HCT116 (cell line): ENCODE measurements around the gene TGM2. TPM values are rescaled to one million over a fixed set of nuclear protein-coding genes. Genes with fewer than 3 reads are reported as not detected.

Experiments used
- ATAC-seq: fragments of 200-7000 bp; cut with Tn5 transposase; 2 replicates; pipeline ENCODE4 v1.9.1; 2020; ENCODE audit warnings: mild to moderate bottlenecking, moderate library complexity
- BruUV-seq: library from RNA; stranded (reverse); fragments of 400-500 nt; replicated peaks from 2 replicates; lab custom pipeline; 2021; lab: Mats Ljungman, UMichigan
- CTCF ChIA-PET: fragments of 300-600 bp; sonication (Branson Sonifier 250); formaldehyde crosslinking; loops from one replicate; lab custom pipeline; 2021; ENCODE audit warnings: antibody characterized with exemption; lab: Charles Lee
- POLR2A ChIA-PET: fragments of 300-600, 350-600 bp; sonication (Branson Sonifier 250); formaldehyde crosslinking; loops from one replicate; lab custom pipeline; 2021; ENCODE audit warnings: antibody characterized with exemption; lab: Charles Lee
- RAD21 ChIA-PET, 2 experiments: fragments of 300-600 bp; sonication (Branson Sonifier 250); formaldehyde crosslinking; loops; one replicate each; lab custom pipeline; 2023; ENCODE audit warnings: low total read pairs in 2 of 2; ENCODE audit not compliant: uncharacterized antibody in 2 of 2, unreplicated experiment in 2 of 2, low non-redundant PET in 1 of 2; lab: Charles Lee
- DNase-seq: peaks from one replicate; pipeline ENCODE4 v3.0.0-alpha.2; 2010; ENCODE audit warnings: low read depth, low spot score
- H2AFZ ChIP-seq: fragments of 200-600 bp; shearing (Covaris generic), sonication (generic); 2 replicates; pipeline ENCODE4 v1.6.1; 2017; ENCODE audit warnings: low read depth, mixed run types, mixed read lengths, antibody characterized with exemption, low read length; ENCODE audit not compliant: poor library complexity, severe bottlenecking
- H3K27ac ChIP-seq: 2 replicates; pipeline ENCODE4 v1.5.1; 2012; ENCODE audit warnings: low read depth, low read length
- H3K27me3 ChIP-seq: fragments of 200-600 bp; sonication (generic); 2 replicates; pipeline ENCODE4 v1.6.1; 2016; ENCODE audit warnings: mixed run types, low read length, mixed read lengths; ENCODE audit not compliant: insufficient read depth
- H3K36me3 ChIP-seq, 2 experiments: fragments of 200-500 bp in 1 of 2; fragments of 200-600 bp in 1 of 2; sonication (Bioruptor generic) in 1 of 2; sonication (generic) in 1 of 2; 2 replicates each; pipeline versions ENCODE4 v1.5.1 to v1.6.1; 2014 to 2016; ENCODE audit warnings: low read length in 2 of 2, inconsistent platforms in 1 of 2, mixed read lengths in 1 of 2, mixed run types in 1 of 2; ENCODE audit not compliant: insufficient read depth in 2 of 2, control insufficient read depth in 1 of 2
- H3K4me1 ChIP-seq, 2 experiments: fragments of 200-600 bp in 1 of 2; sonication (generic) in 1 of 2; 2 replicates each; pipeline versions ENCODE4 v1.5.1 to v1.6.1; 2012 to 2017; ENCODE audit warnings: low read length in 2 of 2, inconsistent platforms in 1 of 2, mild to moderate bottlenecking in 1 of 2, mixed read lengths in 1 of 2, mixed run types in 1 of 2, moderate library complexity in 1 of 2; ENCODE audit not compliant: insufficient read depth in 2 of 2, control insufficient read depth in 1 of 2
- H3K4me2 ChIP-seq: fragments of 200-600 bp; sonication (generic); 2 replicates; pipeline ENCODE4 v1.6.1; 2017; ENCODE audit warnings: mixed run types, low read length, mixed read lengths
- H3K4me3 ChIP-seq, 2 experiments: fragments of 200-600 bp in 1 of 2; sonication (generic) in 1 of 2; replicated peaks in 1 of 2; 2 replicates each; pipeline ENCODE4 v1.5.1; 2011 to 2016; ENCODE audit warnings: low read length in 2 of 2, control low read depth in 1 of 2, low read depth in 1 of 2, mild to moderate bottlenecking in 1 of 2, mixed read lengths in 1 of 2, mixed run types in 1 of 2
- H3K79me2 ChIP-seq: fragments of 200-600 bp; sonication (generic); 2 replicates; pipeline ENCODE4 v1.6.1; 2017; ENCODE audit warnings: mild to moderate bottlenecking, mixed run types, low read length, moderate library complexity, mixed read lengths; ENCODE audit not compliant: insufficient read depth
- H3K9ac ChIP-seq: fragments of 200-600 bp; sonication (generic); 2 replicates; pipeline ENCODE4 v1.6.1; 2016; ENCODE audit warnings: low read length, mixed read lengths
- H3K9me2 ChIP-seq: fragments of 200-600 bp; sonication (generic), shearing (Covaris generic); 2 replicates; pipeline ENCODE4 v1.6.1; 2017; ENCODE audit warnings: mixed run types, mild to moderate bottlenecking, moderate library complexity; ENCODE audit not compliant: insufficient read depth
- H3K9me3 ChIP-seq, 2 experiments: fragments of 200-500 bp in 1 of 2; fragments of 200-600 bp in 1 of 2; sonication (Bioruptor generic) in 1 of 2; sonication (generic) in 1 of 2; 2 replicates each; pipeline ENCODE4 v1.6.1; 2014 to 2017; ENCODE audit warnings: low read length in 2 of 2, mixed read lengths in 2 of 2, inconsistent platforms in 1 of 2, low read depth in 1 of 2, mild to moderate bottlenecking in 1 of 2, mixed run types in 1 of 2, moderate library complexity in 1 of 2; ENCODE audit not compliant: control insufficient read depth in 1 of 2, insufficient read depth in 1 of 2
- H4K20me1 ChIP-seq: fragments of 200-600 bp; sonication (generic), shearing (Covaris generic); 2 replicates; pipeline ENCODE4 v1.6.1; 2017; ENCODE audit warnings: mixed run types, mild to moderate bottlenecking, moderate library complexity; ENCODE audit not compliant: insufficient read depth
- ATF3 ChIP-seq: IDR thresholded peaks from 2 replicates; pipeline ENCODE4 v1.6.1; 2012
- EGR1 ChIP-seq: IDR thresholded peaks from 2 replicates; pipeline ENCODE4 v1.6.1; 2012; ENCODE audit warnings: low read depth
- EZH2phosphoT487 ChIP-seq: fragments of 200-600 bp; IDR thresholded peaks from 2 replicates; pipeline ENCODE4 v1.6.1; 2018; ENCODE audit warnings: antibody characterized with exemption, borderline replicate concordance
- JUND ChIP-seq: IDR thresholded peaks from 2 replicates; pipeline ENCODE4 v1.6.1; 2012
- MAX ChIP-seq: IDR thresholded peaks from 2 replicates; pipeline ENCODE4 v1.6.1; 2012
- RAD21 ChIP-seq: IDR thresholded peaks from 2 replicates; pipeline ENCODE4 v1.6.1; 2012; ENCODE audit warnings: low read depth, mild to moderate bottlenecking
- SP1 ChIP-seq: IDR thresholded peaks from 2 replicates; pipeline ENCODE4 v1.6.1; 2012; ENCODE audit warnings: low read depth
- YY1 ChIP-seq: IDR thresholded peaks from 2 replicates; pipeline ENCODE4 v1.6.1; 2011; ENCODE audit warnings: low read length, low read depth, moderate library complexity, mild to moderate bottlenecking; ENCODE audit not compliant: insufficient replicate concordance; ENCODE audit errors: extremely low read depth
- ZBTB33 ChIP-seq: IDR thresholded peaks from 2 replicates; pipeline ENCODE4 v1.6.1; 2011; ENCODE audit warnings: mild to moderate bottlenecking, low read length, moderate library complexity; ENCODE audit not compliant: insufficient replicate concordance; ENCODE audit errors: extremely low read depth
- ZFX ChIP-seq: fragments of 450-650 bp; IDR thresholded peaks from 2 replicates; pipeline ENCODE4 v1.6.1; 2017
- ZNF274 ChIP-seq: fragments of 200-500 bp; sonication (Bioruptor generic); IDR thresholded peaks from 2 replicates; pipeline ENCODE4 v1.6.1; 2014; ENCODE audit warnings: mild to moderate bottlenecking, low read depth, low read length, inconsistent platforms
- intact Hi-C: fragments of 100-400 bp; cut with micrococcal nuclease; formaldehyde crosslinking; loops from 2 replicates; pipeline ENCODE4 v1.10.0; 2022
- total RNA-seq: library from RNA; stranded (reverse); gene quantifications from one replicate; pipeline ENCODE4 v1.2.1, GENCODE V29; 2021; ENCODE audit not compliant: unreplicated experiment

The TGM2 gene
- total RNA-seq, 1 experiment from 2014 or later = 6.1 TPM

- H3K27me3 ChIP-seq = no peaks in the 10 kb centered on the region
- no peak overlapping the region for H3K4me3 ChIP-seq
- H3K79me2 ChIP-seq = no peaks in the 10 kb centered on the region
- ChIA-PET CTCF (no interaction called here), RAD21 (no interaction called here), POLR2A (no interaction called here)
- no peak overlapping the region for H2AFZ ChIP-seq
- no peak overlapping the region for H3K4me2 ChIP-seq
- no peak for ATAC-seq
- H4K20me1 ChIP-seq = no peaks in the 10 kb centered on the region
- no peak for DNase-seq
- intact Hi-C loops = no loop called here
- H3K9me2 ChIP-seq = no peaks in the 10 kb centered on the region
- no peaks in the 10 kb centered on the region for H3K36me3 ChIP-seq
- no peaks in the 10 kb centered on the region for H3K9me3 ChIP-seq
- no peak for TF ChIP-seq JUND
- no peak for TF ChIP-seq YY1
- no peak for TF ChIP-seq RAD21
- TF ChIP-seq SP1 = no peak
- TF ChIP-seq ZFX = no peak
- H3K4me1 ChIP-seq = peaks cover 0 to 13% of the 10 kb centered on the region in 2 experiments; a peak in 2 of 4 replicates
- no TSS peak for BruUV-seq
- no peak overlapping the region for H3K9ac ChIP-seq
- H3K27ac ChIP-seq = no peak overlapping the region
These were observed 32.1 kb upstream of the TGM2 start for GRCh38 chr20:38197217-38197616.

GRCh38 chr20:38196592-38196991 lies 31.5 kb upstream of the TGM2 start:
- intact Hi-C loops = no loop called here
- H3K9me3 ChIP-seq = no peaks in the 10 kb centered on the region
- no peak for DNase-seq
- H3K9ac ChIP-seq = no peak overlapping the region
- ChIA-PET POLR2A (no interaction called here), RAD21 (no interaction called here)
- H3K79me2 ChIP-seq = no peaks in the 10 kb centered on the region
- TF ChIP-seq ATF3 (no peak), MAX (no peak), ZBTB33 (no peak), ZNF274 (no peak), EGR1 (no peak), EZH2phosphoT487 (no peak), RAD21 (no peak)
- TF ChIP-seq, all 23 proteins: peak for 0
- no peak overlapping the region for H3K4me2 ChIP-seq
- no TSS peak for BruUV-seq
- no peak overlapping the region for H2AFZ ChIP-seq
- no peak overlapping the region for H3K4me3 ChIP-seq
- no peaks in the 10 kb centered on the region for H3K27me3 ChIP-seq
- no peak overlapping the region for H3K27ac ChIP-seq
- CTCF ChIA-PET = no interaction called here
- no peaks in the 10 kb centered on the region for H3K9me2 ChIP-seq
- ATAC-seq = no peak
- H3K4me1 ChIP-seq = peaks cover 0 to 12% of the 10 kb centered on the region in 2 experiments; a peak in 2 of 4 replicates
- H3K36me3 ChIP-seq = no peaks in the 10 kb centered on the region
- no peaks in the 10 kb centered on the region for H4K20me1 ChIP-seq
